Measurements from ENCODE around the gene OPN5.

Gene OPN5

GRCh38 chr6:47789553-47789952 lies 7.7 kb downstream of the OPN5 start:
- no peak for DNase-seq (ENCODE audit: low read depth)

GRCh38 chr6:47792216-47792733 lies 10.4 kb downstream of the OPN5 start:
- DNase-seq (ENCODE audit: low read depth), result no peak

DNA sequence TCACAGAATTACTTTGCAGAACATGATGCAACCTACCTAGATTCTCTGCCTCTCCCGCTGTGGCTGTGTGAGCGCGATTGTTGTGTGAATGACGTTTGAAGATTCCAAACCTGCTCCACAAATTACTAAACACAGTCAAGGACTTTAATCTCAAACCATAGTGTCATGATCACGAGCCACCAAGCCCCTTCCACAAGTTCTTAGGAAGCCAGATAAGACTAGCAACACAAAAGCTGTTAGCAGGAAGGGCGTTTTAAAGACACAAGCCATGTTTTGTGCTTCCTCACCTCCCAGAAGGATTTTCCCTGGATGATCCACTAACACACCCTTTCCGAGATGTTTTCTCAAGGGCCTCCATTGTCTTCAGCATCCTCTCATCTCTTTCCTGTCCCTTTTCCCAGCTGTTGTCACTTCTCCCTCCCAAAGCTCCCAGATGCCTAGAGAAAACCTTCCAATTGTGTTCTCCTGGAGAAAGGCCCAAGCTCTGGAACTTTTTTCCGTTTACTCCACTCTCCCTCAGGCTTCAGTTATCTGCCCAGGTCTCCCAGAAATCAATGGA lies 12.8 kb downstream of the OPN5 start:
- no peak for DNase-seq (ENCODE audit: low read depth)

- no peak for DNase-seq (ENCODE audit: low read depth)
Measured at GRCh38 chr6:47801984-47802383, 20.2 kb downstream of the OPN5 start.

DNA sequence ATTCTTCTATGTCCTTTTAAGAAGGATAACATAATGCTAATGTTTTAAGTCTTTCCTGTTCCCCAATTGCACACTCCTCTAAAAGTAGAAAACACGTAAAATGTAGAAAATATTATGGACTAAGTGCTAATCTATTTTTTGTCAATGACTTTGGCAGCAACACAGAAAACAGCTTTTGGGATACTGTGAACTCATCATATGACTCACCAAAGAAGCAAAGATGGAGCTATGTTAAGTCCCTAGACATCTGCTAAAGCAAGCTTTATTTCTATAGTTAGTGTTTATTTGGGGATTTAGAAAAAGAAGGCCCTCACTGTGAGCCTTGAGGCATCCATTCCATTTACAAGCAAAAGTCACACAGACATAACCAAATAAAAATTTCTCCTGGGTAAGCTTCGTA lies 23.0 kb downstream of the OPN5 start:
- no peak for DNase-seq (ENCODE audit: low read depth)

DNA sequence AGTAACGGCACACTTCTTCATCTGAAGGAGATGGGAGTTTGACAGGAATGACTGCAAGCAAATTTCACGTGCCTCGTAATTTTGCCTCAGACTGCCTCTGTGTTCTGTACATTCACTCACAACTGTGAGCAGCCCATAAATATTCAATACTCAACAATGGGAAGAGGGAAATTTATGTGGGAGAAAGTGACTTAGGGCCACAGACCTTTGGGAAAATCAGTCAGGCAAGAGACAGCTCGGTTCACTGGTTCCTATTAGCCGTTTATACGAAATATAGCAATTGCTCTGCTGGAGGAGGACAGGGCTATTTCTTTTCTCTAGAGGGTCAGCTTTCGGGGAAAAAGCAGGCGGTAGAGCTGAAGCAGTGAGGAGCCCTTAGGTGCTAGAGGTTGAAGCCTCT lies 28.0 kb downstream of the OPN5 start:
- DNase-seq (ENCODE audit: low read depth), result no peak

- DNase-seq (ENCODE audit: low read depth), result no peak
Measured at GRCh38 chr6:47810885-47811284, 29.1 kb downstream of the OPN5 start.

DNA sequence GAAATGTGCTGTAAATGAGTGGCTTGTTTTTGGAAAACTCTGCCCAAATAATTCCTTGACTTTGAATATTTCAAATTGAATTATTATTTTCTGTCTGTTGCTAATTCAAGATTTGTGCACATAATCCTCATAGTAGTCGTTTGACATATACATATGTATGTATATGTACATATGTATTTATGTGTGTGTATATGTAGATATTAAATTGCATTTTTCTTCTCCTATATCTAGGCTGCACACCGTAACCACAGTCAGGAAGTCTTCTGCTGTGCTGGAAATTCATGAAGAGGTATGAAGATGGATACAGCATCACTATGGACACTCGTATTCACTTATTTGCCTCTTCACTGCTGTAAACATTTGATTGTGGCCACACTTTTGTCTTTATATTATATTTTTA lies 29.6 kb downstream of the OPN5 start:
- DNase-seq (ENCODE audit: low read depth), result no peak

GRCh38 chr6:47817749-47818148 lies 35.9 kb downstream of the OPN5 start:
- no peak for DNase-seq (ENCODE audit: low read depth)

DNA sequence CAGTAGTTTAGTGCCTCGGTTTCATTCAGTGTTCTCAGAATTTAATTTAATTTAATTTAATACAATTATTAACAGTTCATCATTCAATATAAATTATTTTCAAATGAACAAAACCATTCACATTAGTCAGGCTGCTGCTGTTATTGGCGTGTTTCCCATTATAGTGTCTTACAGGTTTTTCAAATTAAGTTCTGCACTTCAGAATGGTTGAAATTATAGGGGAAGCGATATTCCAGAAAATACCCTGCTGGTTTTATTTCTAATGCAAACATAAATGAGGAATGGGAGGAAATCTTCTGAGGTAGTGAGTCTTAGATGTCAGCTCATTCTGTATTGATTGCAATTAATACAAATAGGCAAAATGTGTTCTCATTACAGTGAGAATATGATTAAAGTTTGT lies 37.6 kb downstream of the OPN5 start:
- no peak for DNase-seq (ENCODE audit: low read depth)

DNA sequence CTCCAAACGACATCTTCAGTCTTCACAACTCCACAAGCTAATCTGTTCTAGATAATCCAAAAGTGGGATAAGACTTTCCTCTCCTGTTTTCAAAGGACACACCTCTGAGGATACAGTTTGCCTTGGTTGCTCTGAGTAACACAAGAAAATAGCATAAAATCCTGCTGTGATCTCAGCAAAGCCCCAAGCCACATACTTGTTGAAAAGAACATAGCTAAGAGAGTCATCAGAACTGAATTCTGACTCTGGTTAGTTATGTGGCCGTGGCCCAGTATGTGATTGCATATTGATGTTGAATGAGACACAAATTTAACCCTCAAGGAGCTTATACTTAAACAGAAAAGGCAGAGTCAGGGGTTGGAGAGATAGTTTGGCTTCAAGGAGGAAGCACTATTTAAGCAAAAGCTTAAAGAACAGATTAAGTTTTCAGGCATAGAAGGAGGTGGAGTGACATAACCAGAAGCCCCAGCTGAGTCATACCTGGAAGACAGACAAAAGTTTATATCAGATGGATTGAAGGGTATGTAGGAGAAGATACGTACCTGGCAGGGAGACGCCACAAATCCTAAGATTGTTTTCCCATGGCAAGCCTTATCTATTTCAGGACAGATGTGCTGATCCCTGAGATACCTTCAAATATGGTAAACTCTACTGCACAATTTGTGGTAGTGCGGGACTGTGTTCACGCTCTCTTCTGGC lies 41.2 kb downstream of the OPN5 start:
- DNase-seq (ENCODE audit: low read depth), result no peak

GRCh38 chr6:47832386-47833100 lies 50.7 kb downstream of the OPN5 start:
- DNase-seq (ENCODE audit: low read depth), result no peak

DNA sequence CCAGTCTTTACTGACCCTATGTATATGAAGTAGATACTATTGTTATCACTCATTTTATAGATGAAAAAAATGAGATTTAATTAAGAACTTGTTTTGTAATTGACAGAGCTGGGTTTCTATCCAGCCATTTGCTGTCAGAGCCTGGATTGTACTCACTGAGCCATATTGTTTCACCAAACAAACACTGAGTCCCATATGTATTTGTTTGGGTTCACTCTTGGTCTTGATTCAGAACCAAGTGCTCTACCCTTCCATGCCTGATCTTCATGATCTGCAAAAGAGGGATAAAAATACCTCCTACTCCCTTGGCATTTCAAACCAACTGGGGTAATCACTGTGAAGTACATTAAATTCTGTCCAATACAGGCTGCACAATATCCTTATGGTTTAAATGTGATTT lies 52.4 kb downstream of the OPN5 start:
- no peak for DNase-seq (ENCODE audit: low read depth)

GRCh38 chr6:47836046-47836445 lies 54.2 kb downstream of the OPN5 start:
- no peak for DNase-seq (ENCODE audit: low read depth)

- no peak for DNase-seq (ENCODE audit: low read depth)
Measured at GRCh38 chr6:47836639-47837038, 54.8 kb downstream of the OPN5 start.

- no peak for DNase-seq (ENCODE audit: low read depth)
Measured at GRCh38 chr6:47839645-47840044, 57.8 kb downstream of the OPN5 start.

GRCh38 chr6:47844881-47845280 lies 63.0 kb downstream of the OPN5 start:
- DNase-seq (ENCODE audit: low read depth), result no peak

- DNase-seq (ENCODE audit: low read depth), result no peak
Measured at GRCh38 chr6:47846752-47847151, 64.9 kb downstream of the OPN5 start.

DNA sequence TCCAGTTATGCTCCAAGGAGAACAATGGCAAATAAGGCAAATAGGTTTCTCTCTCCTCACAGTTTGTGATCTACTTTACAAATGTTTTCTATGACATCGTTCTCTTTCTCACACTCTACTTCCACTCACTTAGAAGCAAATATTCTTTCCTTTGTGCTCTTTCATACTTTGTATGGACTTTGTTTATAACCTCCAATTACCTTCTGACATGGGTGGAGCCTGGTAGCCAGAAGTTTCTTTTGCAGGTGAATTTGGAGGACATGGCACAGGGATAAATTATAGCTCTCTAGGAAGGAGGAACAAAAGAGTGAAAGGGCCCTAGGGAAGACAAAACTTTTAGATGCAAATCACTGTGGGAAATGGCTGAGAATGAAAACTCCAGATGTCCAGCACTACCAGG lies 69.3 kb downstream of the OPN5 start:
- no peak for DNase-seq (ENCODE audit: low read depth)

GRCh38 chr6:47852727-47853126 lies 70.9 kb downstream of the OPN5 start:
- no peak for DNase-seq (ENCODE audit: low read depth)

DNA sequence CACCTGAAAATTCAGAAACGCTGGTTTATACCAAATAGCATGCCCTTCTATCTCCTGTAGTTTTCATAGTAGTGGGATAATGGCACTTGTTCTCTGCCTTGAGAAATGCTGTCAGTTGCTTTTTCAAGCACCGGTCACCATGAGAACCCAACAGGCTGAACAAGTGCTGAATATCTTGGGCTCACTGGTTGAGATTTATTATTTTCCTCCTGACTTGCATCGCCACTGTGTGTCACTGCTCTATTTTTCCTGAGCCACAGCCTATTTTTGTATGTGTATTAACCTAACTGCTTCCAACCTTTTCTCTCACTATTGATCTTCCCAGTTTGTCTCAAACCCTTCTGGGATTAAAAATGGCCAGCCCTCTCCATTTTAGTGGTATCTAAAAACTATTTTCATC lies 71.9 kb downstream of the OPN5 start:
- no peak for DNase-seq (ENCODE audit: low read depth)

DNA sequence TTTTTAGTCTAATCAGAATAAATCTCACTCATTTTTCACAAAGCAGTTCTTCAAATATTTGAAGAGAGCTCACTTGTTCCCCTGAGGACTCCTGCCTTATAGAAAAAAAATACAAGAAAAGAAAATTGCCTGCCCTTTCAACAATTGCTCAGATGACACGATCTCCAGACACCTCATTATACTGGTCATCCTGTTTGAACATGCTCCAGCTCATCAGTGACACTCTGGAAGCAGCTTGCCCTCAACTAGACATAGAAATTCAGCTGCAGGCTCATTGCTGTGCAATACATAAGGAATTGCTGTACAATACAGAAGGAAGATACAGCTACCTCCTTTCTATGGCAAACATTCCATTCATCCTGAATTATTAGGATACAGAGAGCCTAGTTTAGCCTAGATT lies 73.1 kb downstream of the OPN5 start:
- DNase-seq (ENCODE audit: low read depth), result no peak

DNA sequence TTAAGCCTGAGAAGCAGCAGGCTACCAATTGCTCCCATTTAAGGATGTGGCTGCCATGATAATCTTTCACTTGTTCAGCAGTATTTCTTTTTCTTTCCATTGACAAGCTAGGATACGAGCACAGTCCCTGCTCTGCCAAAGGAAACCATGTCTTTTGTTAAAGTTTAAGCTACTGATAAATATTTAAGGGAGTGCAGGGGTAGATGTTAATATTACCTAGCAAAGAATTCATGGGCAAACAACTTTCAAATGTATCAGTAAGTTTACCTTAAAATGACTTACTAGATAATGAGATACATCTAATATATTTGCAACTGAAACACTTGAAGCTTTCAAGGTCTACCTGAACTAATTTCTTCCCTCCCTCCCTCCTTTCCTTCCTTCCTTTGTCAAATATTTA lies 77.3 kb downstream of the OPN5 start:
- no peak for DNase-seq (ENCODE audit: low read depth)
